SH-SY5Y (cell line): ENCODE data around the gene NKRF.

Experiments
- GATA2 ChIP-seq: IDR thresholded peaks from 2 replicates; pipeline ENCODE4 v1.6.1; 2011; ENCODE audit warnings: mild to moderate bottlenecking, low read depth, low read length
- GATA3 ChIP-seq: IDR thresholded peaks from 2 replicates; pipeline ENCODE4 v1.6.1; 2011; ENCODE audit warnings: low read depth, mild to moderate bottlenecking, low read length, moderate library complexity

- TF ChIP-seq GATA3 (no peak), GATA2 (no peak)
Observed at GRCh38 chrX:119617517-119618164, 11.4 kb upstream of the NKRF start.
